GM18517 (cell line): ENCODE results near the gene YPEL2.

Source experiments
- ATAC-seq: cut with Tn5 transposase; IDR thresholded peaks from one replicate; pipeline ENCODE4 v1.9.1; 2021; ENCODE audit warnings: mild to moderate bottlenecking, moderate library complexity; ENCODE audit not compliant: unreplicated experiment

Gene YPEL2

GRCh38 chr17:59330053-59330942, 1.2 kb upstream of the YPEL2 start:
- ATAC-seq, result no peak

- ATAC-seq, result no peak
These were observed 684 bp downstream of the YPEL2 start for GRCh38 chr17:59331929-59332748.

- no peak for ATAC-seq
These were observed 1.4 kb downstream of the YPEL2 start for GRCh38 chr17:59332749-59333377.

- no peak for ATAC-seq
These were observed 2.4 kb downstream of the YPEL2 start for GRCh38 chr17:59333836-59334235.

GRCh38 chr17:59335685-59336084, 4.2 kb downstream of the YPEL2 start:
- no peak for ATAC-seq

GRCh38 chr17:59337741-59338299, 6.4 kb downstream of the YPEL2 start:
- ATAC-seq, result no peak

- ATAC-seq, result no peak
These were observed 7.0 kb downstream of the YPEL2 start for GRCh38 chr17:59338498-59338897.

- ATAC-seq, result no peak
These were observed 10.5 kb downstream of the YPEL2 start for GRCh38 chr17:59341922-59342321.

- ATAC-seq, result no peak
These were observed 11.3 kb downstream of the YPEL2 start for GRCh38 chr17:59342681-59343131.

GRCh38 chr17:59345476-59345875, 14.0 kb downstream of the YPEL2 start:
- no peak for ATAC-seq

- no peak for ATAC-seq
These were observed 14.9 kb downstream of the YPEL2 start for GRCh38 chr17:59346341-59346740.

GRCh38 chr17:59346876-59347407, 15.5 kb downstream of the YPEL2 start:
- ATAC-seq, result no peak

- ATAC-seq, result no peak
These were observed 16.5 kb downstream of the YPEL2 start for GRCh38 chr17:59347975-59348391.

GRCh38 chr17:59349178-59349577, 17.7 kb downstream of the YPEL2 start:
- ATAC-seq, result no peak

GRCh38 chr17:59353106-59353854, 21.8 kb downstream of the YPEL2 start:
- ATAC-seq, result no peak

- ATAC-seq, result no peak
These were observed 22.7 kb downstream of the YPEL2 start for GRCh38 chr17:59353936-59354755.

GRCh38 chr17:59355030-59355701, 23.7 kb downstream of the YPEL2 start:
- no peak for ATAC-seq

- ATAC-seq, result no peak
These were observed 24.4 kb downstream of the YPEL2 start for GRCh38 chr17:59355702-59356325.
